Activated naive CD4-positive, alpha-beta T cell treated with Interleukin-2 at 50 U/mL for 16 hours (primary cell): ENCODE measurements around the gene SEC11A.
"Not testable (repeated sequence)": the region's sequence is repeated elsewhere in the genome, so short reads cannot be mapped to it uniquely, and the experiment has no call there.

ENCODE experiments used
- DNase-seq: peaks from one replicate; pipeline ENCODE4 v3.0.0-alpha.2; 2020

The SEC11A gene

GRCh38 chr15:84716036-84716732 lies at the start of gene SEC11A:
Gene SEC11A, minus strand, starts transcription at chr15:84716139. Its CDS starts 64 bp downstream, at chr15:84716075.
- DNase-seq = peak; percentile 94

GRCh38 chr15:84765675-84766074 lies 49.7 kb upstream of the SEC11A start:
- DNase-seq = no peak

DNA sequence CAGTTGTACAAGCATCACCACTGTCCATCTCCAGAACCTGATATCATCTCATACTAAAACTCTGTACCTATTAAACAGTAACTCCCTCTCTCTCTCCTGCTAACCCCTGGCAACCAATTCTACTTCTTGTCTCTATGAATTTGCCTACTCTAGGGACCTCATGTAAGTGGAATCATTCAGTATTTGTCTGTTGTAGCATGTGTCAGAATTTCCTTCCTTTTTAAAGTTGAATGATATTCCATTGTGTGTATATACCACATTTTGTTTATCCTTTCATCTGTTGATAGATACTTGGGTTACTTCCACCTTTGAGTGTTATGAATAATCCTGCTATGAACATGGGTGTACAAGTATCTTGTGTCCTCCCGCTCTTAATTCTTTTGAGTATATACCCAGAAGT lies 49.0 kb upstream of the SEC11A start:
- no peak for DNase-seq

DNA sequence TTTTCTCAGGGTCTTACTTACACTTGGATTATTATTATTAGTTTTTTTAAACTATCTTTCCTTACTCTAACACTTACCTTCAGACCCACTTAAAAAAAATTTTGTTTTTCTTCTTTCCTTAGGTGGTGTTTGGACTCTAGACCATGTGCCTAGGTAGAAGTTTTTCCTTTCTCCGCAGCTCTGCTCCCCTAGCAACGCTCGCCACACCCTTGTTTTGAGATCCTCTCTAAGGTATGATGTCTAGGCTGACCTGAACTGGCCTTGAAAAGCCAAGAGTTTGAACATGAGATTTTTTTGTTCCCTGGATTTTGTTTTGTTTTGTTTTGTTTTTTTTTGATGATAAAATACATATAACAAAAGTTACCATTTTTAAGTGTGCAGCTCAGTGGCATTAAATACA lies 48.6 kb upstream of the SEC11A start:
- no peak for DNase-seq

- DNase-seq = no peak
These were observed 47.1 kb upstream of the SEC11A start for GRCh38 chr15:84762840-84763572.

GRCh38 chr15:84761607-84762131 lies 45.7 kb upstream of the SEC11A start:
- no peak for DNase-seq

DNA sequence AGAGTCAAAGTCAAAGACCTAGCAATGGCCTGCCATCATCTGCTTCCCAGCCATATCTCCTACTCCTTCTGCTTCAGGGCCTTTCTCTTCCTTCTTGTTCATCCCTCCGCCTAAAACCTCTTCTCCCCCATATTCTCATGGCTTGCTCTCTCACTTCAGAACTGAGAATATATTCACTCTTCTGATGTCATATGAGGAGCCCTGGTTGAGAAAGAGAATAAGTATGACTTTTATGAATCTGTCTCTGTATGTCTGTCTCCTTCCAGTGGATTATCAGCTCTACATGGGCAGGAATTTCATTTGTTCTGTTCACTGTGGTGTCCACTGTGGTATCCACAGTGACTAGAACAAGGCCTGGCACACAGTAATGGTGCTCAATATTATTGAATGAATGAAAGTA lies 44.3 kb upstream of the SEC11A start:
- no peak for DNase-seq

GRCh38 chr15:84759018-84759417 lies 43.1 kb upstream of the SEC11A start:
- DNase-seq = no peak

- DNase-seq = no peak
These were observed 40.0 kb upstream of the SEC11A start for GRCh38 chr15:84755736-84756527.

- not testable (repeated sequence) for DNase-seq
These were observed 39.0 kb upstream of the SEC11A start for GRCh38 chr15:84754889-84755288.

DNA sequence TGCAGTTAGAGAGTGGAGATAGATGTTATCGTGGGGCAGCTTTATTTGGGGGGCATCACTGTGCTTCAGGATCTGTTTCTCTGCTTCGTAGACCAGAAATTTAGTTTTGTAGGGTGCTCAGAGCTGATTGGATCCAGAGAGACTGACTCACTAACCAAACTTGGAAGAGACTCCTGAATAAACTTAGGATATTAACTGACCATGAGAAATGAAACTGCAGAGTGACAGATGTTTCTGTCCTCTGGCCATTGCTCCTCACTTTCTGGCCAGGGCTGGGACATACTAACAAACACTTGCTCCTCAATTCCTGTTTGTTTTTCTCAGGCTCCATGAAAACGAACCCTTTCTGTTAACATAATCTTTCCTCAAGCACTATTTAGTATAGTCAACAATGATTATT lies 36.8 kb upstream of the SEC11A start:
- DNase-seq = no peak

GRCh38 chr15:84752195-84752594 lies 36.3 kb upstream of the SEC11A start:
- no peak for DNase-seq

DNA sequence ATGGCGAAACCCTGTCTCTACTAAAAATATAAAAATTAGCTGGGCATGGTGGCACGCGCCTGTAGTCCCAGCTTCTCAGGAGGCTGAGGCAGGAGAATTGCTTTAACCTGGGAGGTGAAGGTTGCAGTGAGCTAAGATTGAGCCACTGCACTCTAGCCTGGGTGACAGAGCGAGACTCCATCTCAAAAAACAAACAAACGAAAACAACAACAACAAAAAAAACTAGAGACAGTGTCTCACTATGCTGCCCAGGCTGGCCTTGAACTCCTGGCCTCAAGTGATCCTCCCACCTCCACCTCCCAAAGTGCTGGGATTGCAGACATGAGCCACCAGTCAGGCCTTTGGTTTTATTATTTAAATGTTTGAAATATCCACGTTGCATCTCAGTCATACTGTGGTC lies 35.8 kb upstream of the SEC11A start:
- DNase-seq = not testable (repeated sequence)

GRCh38 chr15:84750583-84751092 lies 34.7 kb upstream of the SEC11A start:
- DNase-seq = no peak

DNA sequence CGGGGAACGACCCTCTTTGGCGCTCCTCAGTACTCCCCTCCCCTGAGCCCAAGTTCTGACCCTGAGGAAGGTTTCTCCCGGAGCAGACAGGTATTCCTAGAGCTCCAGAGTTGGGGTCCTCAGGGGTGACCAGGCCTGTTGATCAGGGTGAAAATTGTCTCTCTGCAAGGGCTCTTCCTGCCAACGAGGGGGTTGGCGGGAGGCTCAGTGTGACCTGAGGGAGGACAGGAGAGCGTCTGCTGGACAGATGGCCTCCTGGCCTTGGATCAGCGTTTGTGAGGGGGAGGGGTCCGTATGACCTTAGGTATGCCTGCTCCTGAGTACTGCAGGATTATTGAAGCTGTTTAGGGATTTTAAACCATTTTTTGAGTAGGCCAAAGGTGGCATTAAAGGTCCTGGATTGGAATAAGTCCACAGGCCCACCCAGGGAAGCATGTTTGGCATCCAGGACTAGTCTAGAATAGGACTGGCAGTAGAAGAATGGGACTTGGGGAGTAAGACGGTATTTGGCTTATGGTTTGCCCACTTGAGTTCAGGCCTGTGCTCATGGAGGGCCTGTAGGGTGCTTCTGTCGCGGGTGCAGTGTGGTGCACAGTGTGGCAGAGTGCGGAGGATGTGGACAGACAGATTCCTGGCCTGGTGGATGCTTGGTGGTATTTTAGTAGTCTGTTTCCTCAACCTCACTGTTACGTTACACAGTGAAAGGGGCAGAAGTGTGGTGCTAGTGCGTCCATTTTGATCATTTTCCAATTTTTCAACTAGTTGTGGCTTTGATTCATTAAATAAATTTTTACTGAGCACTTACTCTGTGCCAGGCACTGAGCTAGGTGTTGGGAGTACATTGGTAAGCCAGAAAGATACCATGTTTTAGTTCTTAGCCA lies 33.4 kb upstream of the SEC11A start:
- DNase-seq = peak; percentile 48

DNA sequence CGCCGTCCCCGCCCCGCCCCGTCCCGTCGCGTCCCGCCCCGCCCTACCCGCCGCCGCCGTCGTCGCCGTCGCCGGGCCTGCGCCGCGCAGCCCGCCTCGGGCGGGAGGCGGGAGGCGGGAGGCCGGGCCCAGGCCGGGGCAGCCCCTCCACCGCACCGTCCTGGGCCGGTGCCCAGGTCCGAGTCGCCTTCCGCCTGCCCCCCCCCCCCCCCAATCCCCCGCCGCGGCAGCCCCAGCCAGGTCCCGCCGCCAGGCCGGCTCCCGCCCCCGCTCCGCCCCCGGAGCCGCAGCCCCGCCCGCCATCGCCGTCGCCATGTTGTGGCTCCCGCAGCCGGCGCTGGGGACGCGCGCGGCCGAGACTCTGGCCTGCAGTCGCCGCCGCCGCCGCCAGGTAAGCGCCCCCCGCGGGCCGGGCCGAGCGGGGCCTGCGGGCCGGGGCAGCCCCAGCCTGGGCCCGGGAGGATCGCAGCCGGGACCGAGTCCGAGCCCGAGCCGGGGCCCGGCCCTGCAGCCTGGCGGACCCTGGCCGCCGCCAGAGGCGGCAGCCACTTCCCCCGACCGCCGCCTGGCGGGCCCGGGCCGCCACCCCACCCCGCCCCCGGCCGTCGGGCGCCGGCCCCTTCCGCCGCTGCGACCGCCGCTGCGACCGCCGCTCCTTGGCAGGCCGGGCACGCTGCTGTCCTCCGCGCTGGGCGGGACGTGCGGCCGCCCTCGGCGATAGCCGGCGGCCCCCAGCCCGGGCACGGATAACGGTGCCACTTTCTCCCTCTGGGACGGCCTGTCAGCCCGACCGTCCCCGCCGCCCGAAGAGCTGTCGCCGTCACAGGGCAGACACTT lies 32.6 kb upstream of the SEC11A start, which contains the start of gene ZNF592:
TSS of gene ZNF592 (plus strand) at position 319 of the 837 bp plus-strand sequence. CDS start 34,084 bp downstream, outside the sequence.
- DNase-seq = peak; percentile 81

GRCh38 chr15:84747416-84748273 lies 31.7 kb upstream of the SEC11A start:
- DNase-seq = peak; percentile 71

DNA sequence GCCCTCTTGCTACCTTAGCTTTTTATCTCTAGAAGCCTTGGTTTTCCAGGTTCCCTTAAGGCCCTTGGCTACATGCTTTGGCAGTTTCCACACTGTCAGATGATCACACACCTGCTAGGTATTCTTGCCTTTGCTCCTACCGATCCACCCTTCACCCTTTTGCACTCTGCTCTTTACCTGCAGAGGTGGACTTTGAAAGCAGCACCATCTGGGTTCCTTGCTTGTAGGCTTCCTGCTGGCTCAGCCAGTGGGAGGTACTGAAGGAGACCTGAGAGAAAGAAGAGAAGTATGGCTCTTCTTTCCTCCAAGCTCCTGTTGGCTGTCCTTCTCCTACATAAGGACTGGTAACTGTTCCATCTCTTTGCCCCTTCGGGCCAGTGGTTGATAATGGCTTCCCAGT lies 25.2 kb upstream of the SEC11A start:
- no peak for DNase-seq

DNA sequence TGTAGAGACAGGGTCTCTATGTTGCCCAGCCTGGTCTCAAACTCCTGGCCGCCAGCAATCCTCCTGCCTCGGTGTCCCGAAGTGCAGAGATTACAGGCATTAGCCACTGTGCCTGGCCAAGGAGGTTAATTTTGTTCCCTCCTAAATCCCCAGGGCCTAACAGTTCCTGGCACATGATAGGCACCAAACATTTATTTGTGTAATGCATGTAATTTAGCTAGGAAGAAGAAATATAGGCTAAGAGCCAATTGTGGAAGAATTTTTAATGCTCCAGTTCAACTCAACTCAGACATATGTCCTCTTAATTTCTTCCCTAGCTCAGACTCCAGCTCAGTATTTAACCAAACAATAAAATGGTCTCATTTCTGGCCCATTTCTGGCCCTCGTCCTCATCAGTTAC lies 24.8 kb upstream of the SEC11A start:
- no peak for DNase-seq

GRCh38 chr15:84737005-84737404 lies 21.1 kb upstream of the SEC11A start:
- DNase-seq = no peak
